HG03571 (cell line): ENCODE data around the gene SARS2.
"Not testable (repeated sequence)": the region's sequence is repeated elsewhere in the genome, so short reads cannot be mapped to it uniquely, and the experiment has no call there.

Experiments
- ATAC-seq: cut with Tn5 transposase; IDR thresholded peaks from one replicate; pipeline ENCODE4 v1.9.1; 2021; ENCODE audit not compliant: unreplicated experiment

SARS2 gene

DNA sequence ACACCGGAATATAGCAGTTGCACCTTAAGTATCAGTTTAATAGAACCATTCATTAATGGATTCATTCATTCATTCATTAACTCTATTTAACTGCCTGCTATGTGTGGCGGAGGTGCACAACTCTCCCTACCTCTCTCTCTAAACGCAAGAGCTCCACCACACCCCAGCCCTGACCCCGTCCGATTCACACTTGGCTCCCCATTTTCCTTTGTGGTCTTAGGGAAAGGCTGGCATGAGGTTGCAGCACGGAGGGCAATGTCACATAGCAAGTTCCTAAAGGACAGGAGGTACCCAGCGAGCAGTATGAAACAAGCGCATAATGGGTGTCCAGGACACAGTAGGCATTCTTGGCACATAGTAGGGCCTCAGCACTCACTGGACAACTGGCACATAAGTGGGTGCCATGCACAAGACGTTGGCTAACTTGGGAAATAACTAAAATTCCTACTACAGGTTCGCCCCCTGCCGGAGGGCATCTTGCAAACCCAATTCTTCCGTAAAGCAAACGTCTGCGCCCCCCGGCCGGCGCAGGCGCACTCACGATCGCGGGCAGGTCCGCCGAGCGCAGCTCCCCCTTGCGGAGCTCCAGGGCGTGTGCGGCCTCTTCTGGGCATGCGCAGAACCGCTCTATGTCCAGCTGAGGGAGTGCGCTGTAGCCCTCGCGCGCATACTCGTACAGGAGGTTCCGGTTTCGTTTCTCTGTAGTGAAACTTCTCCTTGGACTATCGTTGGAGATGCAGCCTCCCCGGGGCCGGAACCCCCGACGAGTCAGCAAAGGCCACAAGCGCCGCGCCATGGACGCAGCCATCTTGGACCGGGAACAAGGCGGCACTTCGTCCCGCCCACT is at the start of gene SARS2:
SARS2 (minus strand) TSS at position 835 of the 847 bp plus-strand sequence; CDS start at position 808, 27 bp downstream.
- ATAC-seq: peak; percentile 61

- ATAC-seq: no peak
These were observed 49.2 kb upstream of the SARS2 start for GRCh38 chr19:38979812-38980211.

DNA sequence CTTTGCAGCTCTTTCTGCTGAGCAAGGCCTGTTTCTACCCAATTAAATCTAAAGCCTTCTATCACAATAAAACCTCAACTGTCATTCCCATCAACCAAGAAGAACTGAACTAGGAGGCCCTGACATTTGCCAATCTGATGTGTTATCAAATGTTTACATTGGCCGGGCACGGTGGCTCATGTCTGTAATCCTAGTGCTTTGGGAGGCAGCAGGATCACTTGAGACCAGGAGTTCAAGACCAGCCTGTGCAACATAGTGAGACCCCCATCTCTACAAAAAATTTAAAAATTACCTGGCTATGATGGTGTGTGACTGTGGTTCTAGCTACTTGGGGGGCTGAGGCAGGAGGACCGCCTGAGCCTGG is 47.7 kb upstream of the SARS2 start:
- ATAC-seq: no peak

DNA sequence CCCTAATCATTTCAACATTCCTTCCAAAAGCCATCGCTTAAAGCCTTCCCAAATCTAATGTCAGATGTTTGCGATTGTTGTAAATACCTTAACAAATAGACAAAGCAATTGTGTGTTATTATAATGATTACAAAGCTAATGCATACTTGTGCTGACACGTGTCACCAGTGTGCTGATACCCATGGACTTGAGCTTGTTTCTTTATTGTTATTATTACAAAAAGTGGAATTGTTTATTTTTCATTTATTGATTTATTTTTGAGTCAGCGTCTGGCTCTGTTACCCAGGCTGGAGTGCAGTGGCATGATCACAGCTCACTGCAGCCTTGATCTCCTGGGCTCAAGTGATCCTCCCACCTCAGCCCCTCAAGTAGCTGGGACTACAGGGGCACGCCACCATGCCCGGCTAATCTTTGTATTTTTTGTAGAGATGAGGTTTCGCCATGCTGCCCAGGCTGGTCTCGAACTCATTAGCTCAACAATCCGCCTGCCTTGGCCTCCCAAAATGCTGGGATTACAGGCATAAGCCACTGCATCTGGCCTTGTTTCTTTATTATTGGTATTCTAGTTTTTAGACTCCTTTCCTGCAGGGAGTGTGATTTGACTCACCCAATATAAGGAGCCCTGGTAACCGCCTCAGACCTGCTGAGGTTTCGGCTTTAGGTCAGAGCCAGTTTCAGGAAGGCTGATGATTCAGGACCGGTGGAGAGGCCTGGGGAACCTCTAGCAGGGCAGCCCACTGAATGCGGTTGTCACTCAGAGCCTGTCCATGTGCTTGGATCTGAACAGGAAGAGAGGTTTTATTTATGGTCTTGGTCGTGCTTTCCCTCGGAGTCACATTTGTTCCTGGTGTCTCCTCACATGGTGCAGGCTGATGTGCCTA is 47.1 kb upstream of the SARS2 start:
- ATAC-seq: peak; percentile 69

- no peak for ATAC-seq
These were observed 45.3 kb upstream of the SARS2 start for GRCh38 chr19:38975861-38976271.

DNA sequence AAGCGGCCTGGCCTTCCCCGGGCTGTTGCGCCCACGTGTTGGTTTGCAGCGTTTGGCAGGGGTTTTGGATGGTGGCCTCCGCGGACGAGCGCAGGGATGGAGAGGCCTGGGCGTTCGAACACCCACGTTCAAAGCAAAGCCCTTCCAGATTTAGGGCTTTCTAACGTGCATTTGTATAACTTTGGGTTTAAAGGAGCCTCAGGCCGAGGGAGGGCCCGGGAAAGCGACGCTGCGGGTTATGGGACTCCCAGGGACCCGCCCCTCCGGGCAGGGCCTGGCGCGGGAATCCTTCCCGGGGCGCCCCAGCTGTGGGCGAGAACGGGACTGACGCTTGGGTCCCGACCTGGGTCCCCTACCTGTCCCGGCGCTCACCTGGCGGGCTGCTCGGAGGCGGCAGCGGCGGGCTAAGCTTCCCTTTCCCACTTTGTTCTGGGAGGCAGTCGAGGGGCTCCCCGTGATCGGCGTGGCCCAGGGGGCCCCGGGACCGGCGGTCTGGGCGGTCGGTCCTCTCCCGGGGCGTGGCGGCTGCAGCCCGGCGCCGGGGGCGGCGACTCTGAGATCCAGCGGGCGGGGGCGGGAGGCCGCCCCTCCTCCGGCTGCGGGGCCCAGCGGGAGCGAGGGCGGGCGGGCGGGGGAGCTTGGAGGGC is 44.8 kb upstream of the SARS2 start, which contains the start of gene FBXO17:
FBXO17 (minus strand) TSS at position 529 of the 647 bp plus-strand sequence. CDS start 25,423 bp downstream, outside the sequence.
- no peak for ATAC-seq

DNA sequence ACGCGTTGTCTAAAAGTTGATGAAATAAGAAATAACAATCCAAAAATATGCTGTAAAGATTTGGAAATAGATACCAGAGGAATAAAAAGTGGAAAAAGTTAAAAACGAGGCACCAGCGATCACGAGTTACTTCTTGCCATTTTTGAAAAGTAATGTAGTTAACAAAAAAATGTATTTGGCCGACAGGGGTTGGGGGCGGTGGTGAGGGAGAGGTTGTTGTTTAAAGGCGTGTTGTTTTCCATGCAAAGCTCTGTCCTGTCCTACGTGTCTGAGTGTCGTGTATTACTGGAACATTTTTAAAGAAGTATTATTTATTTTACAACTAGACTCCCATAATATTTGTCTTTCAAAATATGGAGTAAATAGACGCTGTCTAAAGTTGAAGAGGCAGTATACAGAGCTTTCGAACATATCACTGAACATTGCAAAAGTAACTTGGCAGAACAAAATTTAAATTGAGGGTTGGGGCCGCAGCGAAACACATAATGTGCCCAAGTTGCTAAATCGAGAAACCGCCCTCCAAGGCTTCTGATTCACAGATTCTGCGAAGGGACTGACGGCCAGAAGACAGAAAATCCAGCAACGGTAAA is 44.2 kb upstream of the SARS2 start:
- no peak for ATAC-seq

DNA sequence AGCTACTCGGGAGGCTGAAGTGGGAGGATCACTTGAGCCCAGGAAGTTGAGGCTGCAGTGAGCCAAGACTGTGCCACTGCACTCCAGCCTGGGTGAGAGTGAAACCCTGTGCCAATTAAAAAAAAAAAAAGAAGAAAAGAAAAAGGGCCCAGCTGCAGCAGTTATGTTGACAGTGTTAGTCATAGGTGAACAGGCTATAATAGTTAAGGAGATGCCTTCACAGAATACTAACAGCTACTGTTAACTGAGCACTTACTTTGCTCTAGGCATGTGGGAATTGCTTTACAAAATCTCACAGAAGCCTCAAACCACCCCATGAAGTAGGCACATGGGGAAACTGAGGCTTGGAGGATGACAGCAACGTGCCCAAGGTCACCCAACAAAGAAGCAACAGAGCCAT is 41.1 kb upstream of the SARS2 start:
- no peak for ATAC-seq

DNA sequence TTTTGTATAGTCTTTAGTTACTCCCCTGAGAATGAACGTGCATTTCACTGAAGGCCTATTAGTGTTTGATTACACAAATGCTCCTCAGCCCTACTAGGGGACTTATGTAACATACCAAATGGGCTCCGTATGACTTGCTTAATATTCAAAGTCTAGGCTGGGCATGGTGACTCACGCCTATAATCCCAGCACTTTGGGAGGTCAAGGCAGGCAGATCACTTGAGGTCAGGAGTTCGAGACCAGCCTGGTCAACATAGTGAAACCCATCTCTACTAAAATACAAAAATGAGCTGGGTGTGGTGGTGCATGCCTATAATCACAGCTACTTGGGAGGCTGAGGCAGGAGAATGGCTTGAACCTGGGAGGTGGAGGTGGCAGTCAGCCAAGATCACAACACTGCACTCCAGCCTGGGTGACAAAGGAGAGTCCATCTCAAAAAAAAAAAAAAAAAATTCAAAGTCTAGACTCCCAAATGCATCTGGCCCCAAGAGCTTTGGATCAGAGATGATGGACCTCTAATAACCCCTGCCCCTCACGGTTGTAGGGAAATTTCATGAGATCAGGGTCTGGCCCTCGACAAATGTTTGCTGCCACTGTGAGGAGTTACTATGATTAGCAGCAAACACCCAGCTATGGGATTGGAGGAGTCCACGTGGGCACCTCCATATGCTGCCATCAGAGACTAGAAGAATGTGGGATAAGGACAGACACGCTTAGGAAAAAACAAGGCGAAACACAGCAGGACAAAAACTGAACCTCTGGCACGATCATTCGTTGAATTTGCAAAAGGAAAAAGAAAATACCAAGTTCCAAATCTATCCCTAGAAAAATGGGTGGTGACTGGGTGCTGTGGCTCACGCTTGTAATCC is 40.3 kb upstream of the SARS2 start:
- no peak for ATAC-seq

DNA sequence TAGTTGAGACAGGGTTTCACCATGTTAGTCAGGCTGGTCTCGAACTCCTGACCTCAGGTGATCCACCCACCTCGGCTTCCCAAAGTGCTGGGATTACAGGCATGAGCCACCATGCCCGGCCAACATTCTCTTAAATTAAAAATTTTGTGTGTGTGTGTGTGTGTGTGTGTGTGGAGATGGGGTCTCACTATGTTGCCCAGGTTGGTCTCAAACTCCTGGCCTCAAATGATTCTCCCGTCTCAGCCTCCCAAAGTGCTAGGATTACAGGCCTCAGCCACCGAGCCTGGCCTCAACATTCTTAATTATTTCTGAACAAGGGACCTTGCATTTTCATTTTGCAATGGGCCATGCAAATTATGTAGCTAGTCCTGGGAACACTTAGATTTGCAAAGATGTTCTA is 35.6 kb upstream of the SARS2 start:
- not testable (repeated sequence) for ATAC-seq

DNA sequence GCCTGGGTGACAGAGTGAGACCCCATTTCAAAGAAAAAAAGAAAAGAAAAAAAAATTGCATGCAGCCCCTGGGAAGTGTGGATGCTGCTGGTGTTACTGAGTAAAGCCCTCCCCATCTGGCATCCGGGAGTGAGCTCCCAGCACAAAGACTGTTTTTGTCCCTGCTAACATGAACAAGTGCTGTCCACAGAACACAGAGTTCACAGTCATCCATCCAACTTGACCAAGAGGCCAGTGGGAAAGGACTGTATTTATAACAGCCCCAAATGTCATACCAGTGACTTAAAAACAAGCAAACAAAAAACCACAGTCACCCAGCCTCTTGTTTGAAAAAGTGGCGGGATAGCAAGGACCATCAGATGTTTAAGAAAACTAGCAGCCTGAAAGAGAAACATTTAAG is 34.2 kb upstream of the SARS2 start:
- ATAC-seq: no peak

DNA sequence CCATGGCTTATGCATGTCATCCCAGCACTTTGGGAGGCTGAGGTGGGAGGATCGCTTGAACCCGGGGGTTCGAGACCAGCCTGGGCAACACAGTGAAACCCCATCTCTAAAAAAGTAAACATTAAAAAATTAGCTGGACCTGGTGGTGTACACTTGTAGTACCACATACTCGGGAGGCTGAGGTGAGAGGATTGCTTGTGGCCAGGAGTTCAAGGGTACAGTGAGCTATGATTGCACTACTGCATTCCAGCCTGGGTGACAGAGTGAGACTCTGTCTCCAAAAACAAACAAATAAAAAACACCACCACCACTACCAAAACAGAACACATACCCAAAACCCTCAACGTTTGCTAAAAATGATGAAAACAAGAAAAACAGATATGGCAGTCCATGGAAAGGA is 29.1 kb upstream of the SARS2 start:
- ATAC-seq: no peak

- no peak for ATAC-seq
These were observed 27.7 kb upstream of the SARS2 start for GRCh38 chr19:38958301-38958700.

DNA sequence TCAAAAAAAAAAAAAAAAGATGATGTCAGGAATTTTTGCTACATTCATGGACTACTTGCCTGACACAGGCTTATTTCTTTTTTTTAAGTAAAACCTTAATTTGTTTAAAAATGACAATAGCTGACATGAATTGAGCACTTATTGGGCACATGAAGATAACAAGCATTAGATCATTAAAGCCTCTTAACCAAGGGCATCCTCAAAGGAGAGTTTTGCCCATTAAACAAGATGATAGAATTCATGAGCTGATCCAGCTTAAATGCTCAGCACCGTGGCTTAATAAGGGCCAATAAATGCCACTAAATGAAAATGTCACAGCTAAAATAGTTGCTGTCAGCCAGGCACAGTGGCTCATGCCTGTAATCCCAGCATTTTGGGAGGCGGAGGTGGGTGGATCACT is 25.7 kb upstream of the SARS2 start:
- no peak for ATAC-seq

DNA sequence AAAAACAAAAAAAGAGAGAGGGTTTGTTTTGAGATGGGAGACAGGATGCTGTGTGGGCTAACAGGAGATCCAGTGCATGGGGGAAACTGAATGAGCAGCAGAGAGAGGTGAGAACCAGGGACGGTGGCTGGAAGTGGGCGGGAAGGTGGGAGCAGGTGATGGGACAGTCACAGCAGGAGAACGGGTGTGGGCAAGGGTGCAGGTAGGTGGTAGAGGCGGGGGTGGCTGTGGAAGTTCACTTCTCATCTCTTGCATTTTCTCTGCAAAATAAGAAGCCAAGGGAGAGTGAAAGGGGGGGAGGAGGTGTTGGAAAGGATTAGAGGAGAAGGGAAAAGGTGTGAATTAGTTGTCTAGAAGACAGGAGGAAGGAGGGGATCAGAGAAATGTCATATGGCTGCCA is 23.1 kb upstream of the SARS2 start:
- ATAC-seq: no peak

DNA sequence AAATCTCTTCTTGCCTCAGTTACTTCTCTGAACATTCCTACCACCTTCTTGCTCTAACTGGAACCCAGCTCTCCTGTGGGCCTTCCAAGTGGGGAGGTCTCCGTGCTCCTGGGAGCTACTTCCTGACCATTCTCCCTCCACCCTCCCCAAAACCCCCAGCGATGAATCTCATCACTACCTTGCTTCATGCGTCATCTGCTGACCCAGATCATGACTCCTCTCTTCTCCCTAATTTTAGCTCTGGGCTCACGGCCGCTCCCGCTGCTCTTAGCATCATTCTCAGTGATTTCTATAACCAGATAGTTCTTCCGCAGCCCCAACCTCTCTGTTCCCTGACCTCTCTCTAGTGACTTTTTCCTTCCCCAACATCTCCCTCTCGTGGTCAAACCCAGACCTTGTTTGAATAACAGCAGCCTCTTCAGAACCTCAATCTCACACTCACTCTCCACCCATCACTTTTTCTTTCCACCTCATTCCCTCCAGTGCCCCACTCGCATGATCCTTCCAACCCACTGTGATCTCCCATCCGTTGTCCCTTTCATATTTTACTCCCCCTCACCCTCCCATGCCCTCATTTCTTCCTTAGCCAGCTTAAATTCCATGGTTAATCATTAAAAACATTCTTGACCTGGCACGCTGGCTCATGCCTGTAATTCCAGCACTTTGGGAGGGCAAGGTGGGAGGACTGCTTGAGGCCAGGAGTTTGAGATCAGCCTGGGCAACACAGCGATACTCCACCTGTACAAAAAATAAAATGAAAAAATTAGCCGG is 22.0 kb upstream of the SARS2 start:
- no peak for ATAC-seq

DNA sequence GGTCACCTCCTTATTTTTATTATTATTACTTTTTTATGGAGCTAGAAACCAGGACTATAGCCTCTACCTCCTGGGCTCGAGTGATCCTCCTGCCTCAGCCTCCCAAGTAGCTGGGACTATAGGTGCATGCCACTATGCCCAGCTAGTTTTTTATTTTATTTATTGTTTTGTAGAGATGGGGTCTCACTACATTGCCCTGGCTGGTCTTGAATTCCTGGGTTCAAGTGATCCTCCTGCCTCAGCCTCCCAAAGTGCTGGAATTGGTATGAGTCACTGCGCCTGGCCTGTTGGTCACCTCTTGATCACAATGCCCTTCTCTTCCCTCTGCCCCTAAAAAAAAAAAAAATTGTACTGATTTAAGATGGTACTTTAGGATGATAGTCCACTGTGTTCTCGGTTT is 20.6 kb upstream of the SARS2 start:
- no peak for ATAC-seq

DNA sequence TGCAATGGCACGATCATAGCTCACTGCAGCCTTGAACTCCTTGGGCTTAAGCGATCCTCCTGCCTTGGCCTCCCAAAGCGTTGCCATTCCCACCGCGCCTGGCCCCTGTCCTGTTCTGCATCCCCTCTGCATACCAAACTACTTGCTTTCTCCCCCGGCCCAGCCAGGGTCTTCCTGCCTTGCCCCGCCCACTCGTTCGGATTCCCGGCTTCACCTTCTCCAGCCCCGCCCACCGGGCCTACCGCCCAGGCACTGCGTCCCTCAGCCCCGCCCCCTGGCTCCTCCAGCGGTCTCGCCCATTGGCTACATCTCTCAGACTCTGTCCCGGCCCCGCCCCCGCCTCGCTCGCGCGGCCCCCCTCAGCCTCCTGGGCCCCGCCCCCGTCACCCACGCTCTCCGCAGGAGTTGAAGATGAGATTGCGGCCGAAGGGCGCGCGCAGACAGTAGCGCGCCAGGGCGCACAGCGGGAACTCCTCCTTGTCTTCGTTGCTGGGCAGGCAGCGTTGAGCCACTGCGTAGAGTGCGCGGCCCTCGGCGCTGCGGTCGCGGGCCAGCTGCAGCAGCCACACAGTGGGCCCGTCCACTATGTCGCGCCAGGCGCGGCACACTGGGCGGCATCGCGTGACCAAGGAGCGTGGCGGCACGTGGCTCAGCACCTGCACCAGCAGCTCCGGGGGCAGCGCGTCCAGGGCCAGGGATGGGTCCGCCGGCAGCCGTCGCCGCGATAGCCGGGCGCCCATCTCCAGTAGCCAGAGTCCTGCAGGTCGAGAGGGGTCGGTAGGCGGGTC is 19.2 kb upstream of the SARS2 start:
- no peak for ATAC-seq
